IPS DF 19.7 (cell line): ENCODE data around the gene NPHS1.
"Not testable (repeated sequence)": the region's sequence is repeated elsewhere in the genome, so short reads cannot be mapped to it uniquely, and the experiment has no call there.

Experiments
- DNase-seq: peaks from one replicate; pipeline ENCODE4 v3.0.0-alpha.2; 2013; ENCODE audit warnings: low read depth, low spot score

Gene NPHS1

GRCh38 chr19:35812220-35813042 is 39.9 kb downstream of the NPHS1 start, which contains the start of gene PRODH2:
TSS of gene PRODH2 (minus strand) at chr19:35812845. CDS start at chr19:35812805, 40 bp downstream.
- DNase-seq = no peak

- no peak for DNase-seq
These were observed 40.7 kb downstream of the NPHS1 start for GRCh38 chr19:35811317-35812219.

- no peak for DNase-seq
These were observed 44.7 kb downstream of the NPHS1 start for GRCh38 chr19:35807633-35808032.

- DNase-seq = no peak
These were observed 45.7 kb downstream of the NPHS1 start for GRCh38 chr19:35806597-35806996.

- DNase-seq = no peak
These were observed 46.7 kb downstream of the NPHS1 start for GRCh38 chr19:35805526-35806102.

GRCh38 chr19:35801828-35802227 is 50.5 kb downstream of the NPHS1 start:
- DNase-seq = no peak

GRCh38 chr19:35797663-35798062 is 54.6 kb downstream of the NPHS1 start:
- DNase-seq = no peak

- no peak for DNase-seq
These were observed 55.4 kb downstream of the NPHS1 start for GRCh38 chr19:35796645-35797542.

GRCh38 chr19:35795564-35795963 is 56.7 kb downstream of the NPHS1 start:
- DNase-seq = not testable (repeated sequence)

GRCh38 chr19:35793381-35794165 is 58.7 kb downstream of the NPHS1 start:
- DNase-seq = no peak

- no peak for DNase-seq
These were observed 59.4 kb downstream of the NPHS1 start for GRCh38 chr19:35792888-35793287.

- DNase-seq = no peak
These were observed 60.0 kb downstream of the NPHS1 start for GRCh38 chr19:35792312-35792711.

GRCh38 chr19:35791814-35792279 is 60.5 kb downstream of the NPHS1 start:
- DNase-seq = no peak

GRCh38 chr19:35790981-35791813 is 61.1 kb downstream of the NPHS1 start:
- no peak for DNase-seq

GRCh38 chr19:35789978-35790944 is 62.0 kb downstream of the NPHS1 start:
- no peak for DNase-seq

GRCh38 chr19:35789195-35789977 is 62.9 kb downstream of the NPHS1 start:
- no peak for DNase-seq
